K562 (cell line): ENCODE data around the gene POLK. TPM values are rescaled to one million over a fixed set of nuclear protein-coding genes. Genes with fewer than 3 reads are reported as not detected.

ENCODE experiments used
- ATF2 ChIP-seq: sonication (generic); formaldehyde crosslinking; IDR thresholded peaks from 2 replicates; pipeline ENCODE4 v1.8.1; 2022; ENCODE audit warnings: missing genetic modification reagents
- BCOR ChIP-seq: fragments of 450-650 bp; IDR thresholded peaks from 2 replicates; pipeline ENCODE4 v1.6.1; 2016
- BMI1 ChIP-seq: fragments of 150-350 bp; IDR thresholded peaks from 2 replicates; pipeline ENCODE4 v1.6.1; 2014; ENCODE audit warnings: low read length
- CEBPB ChIP-seq: fragments of 450-650 bp; IDR thresholded peaks from 2 replicates; pipeline ENCODE4 v1.6.1; 2016; ENCODE audit warnings: missing genetic modification characterization, missing compliant biosample characterization
- CREB5 ChIP-seq: fragments of 250-450 bp; sonication (Bioruptor Pico); IDR thresholded peaks from 2 replicates; pipeline ENCODE4 v1.5.0; 2020; ENCODE audit warnings: mild to moderate bottlenecking
- HDAC1 ChIP-seq, 2 experiments: fragments of 450-650 bp; IDR thresholded peaks; 2 replicates each; pipeline ENCODE4 v1.6.1; 2016 to 2017; ENCODE audit warnings: inconsistent platforms in 1 of 2, mild to moderate bottlenecking in 1 of 2, moderate library complexity in 1 of 2
- HIVEP1 ChIP-seq: fragments of 250-450 bp; sonication (Bioruptor Pico); IDR thresholded peaks from 2 replicates; pipeline ENCODE4 v1.4.0; 2020; ENCODE audit warnings: mild to moderate bottlenecking
- HNRNPUL1 ChIP-seq: fragments of 200-400 bp; formaldehyde crosslinking; IDR thresholded peaks from 2 replicates; pipeline ENCODE4 v1.6.1; 2017; ENCODE audit warnings: low read length
- ILF3 ChIP-seq: fragments of 450-650 bp; IDR thresholded peaks from 2 replicates; pipeline ENCODE4 v1.6.1; 2018; ENCODE audit warnings: antibody characterized with exemption, mild to moderate bottlenecking, moderate library complexity, borderline replicate concordance
- NBN ChIP-seq: fragments of 450-650 bp; IDR thresholded peaks from 2 replicates; pipeline ENCODE4 v1.6.1; 2016; ENCODE audit warnings: low read depth, mild to moderate bottlenecking
- PTBP1 ChIP-seq: fragments of 200-400 bp; formaldehyde crosslinking; IDR thresholded peaks from 2 replicates; pipeline ENCODE4 v1.6.1; 2017; ENCODE audit warnings: low read depth, low read length
- PURB ChIP-seq: sonication (generic); formaldehyde crosslinking; IDR thresholded peaks from 2 replicates; pipeline ENCODE4 v1.9.0; 2021; ENCODE audit warnings: low read depth, mild to moderate bottlenecking, missing genetic modification reagents
- PYGO2 ChIP-seq: fragments of 450-650 bp; IDR thresholded peaks from 2 replicates; pipeline ENCODE4 v1.6.1; 2016; ENCODE audit warnings: mild to moderate bottlenecking, missing genetic modification characterization, moderate library complexity, missing compliant biosample characterization
- SMARCC2 ChIP-seq: fragments of 450-650 bp; IDR thresholded peaks from 2 replicates; pipeline ENCODE4 v1.6.1; 2017; ENCODE audit warnings: antibody characterized with exemption, moderate library complexity, mild to moderate bottlenecking, low read depth
- SNRNP70 ChIP-seq: fragments of 200-400 bp; formaldehyde crosslinking; optimal IDR thresholded peaks from 2 replicates; pipeline ENCODE3; 2017; ENCODE audit warnings: low read depth, low read length
- TSC22D4 ChIP-seq: fragments of 450-650 bp; IDR thresholded peaks from 2 replicates; pipeline ENCODE4 v1.6.1; 2016; ENCODE audit warnings: missing genetic modification characterization, missing biosample characterization, control low read depth
- ZBTB2 ChIP-seq: fragments of 450-650 bp; IDR thresholded peaks from 2 replicates; pipeline ENCODE4 v1.6.1; 2016; ENCODE audit warnings: antibody characterized with exemption
- ZBTB5 ChIP-seq: fragments of 450-650 bp; IDR thresholded peaks from 2 replicates; pipeline ENCODE4 v1.6.1; 2017; ENCODE audit warnings: antibody characterized with exemption
- ZNF347 ChIP-seq: fragments of 450-650 bp; formaldehyde crosslinking; IDR thresholded peaks from 2 replicates; pipeline ENCODE4 v1.4.0; 2020; ENCODE audit warnings: low read depth, mild to moderate bottlenecking, moderate library complexity
- ZNF639 ChIP-seq, 2 experiments: fragments of 200-800 bp in 1 of 2; sonication (Bioruptor generic) in 1 of 2; sonication (generic) in 1 of 2; formaldehyde crosslinking in 1 of 2; IDR thresholded peaks in 1 of 2; conservative IDR thresholded peaks in 1 of 2; 2 replicates each; pipeline versions ENCODE4 v1.5.0 to v1.6.1; 2016 to 2020; ENCODE audit warnings: missing compliant biosample characterization in 1 of 2, missing genetic modification characterization in 1 of 2, missing genetic modification reagents in 1 of 2
- polyA plus RNA-seq, 8 experiments: library from polyadenylated mRNA; depleted of rRNA in 4 of 8; stranded (reverse) in 5 of 8; unstranded in 3 of 8; fragments of >200 nt; fragmentation: Nextera tagmentation in 2 of 8; fragmentation: Illumina TruSeq in 1 of 8; extraction: Ambion mirVana in 2 of 8; extraction: Trizol in 1 of 8; gene quantifications; 2 replicates each; pipeline versions ENCODE4 v1.2.1 to v1.2.3, GENCODE V29; 2011 to 2014; ENCODE audit warnings: inconsistent platforms in 1 of 8, missing spikeins in 1 of 8
- total RNA-seq, 7 experiments: library from RNA; depleted of rRNA in 6 of 7; stranded (reverse); fragments of >200 nt in 6 of 7; fragmentation: Illumina TruSeq in 2 of 7; extraction: Trizol in 2 of 7; gene quantifications; 2 replicates each; pipeline versions ENCODE4 v1.2.1 to v1.2.3, GENCODE V29; 2011 to 2021; ENCODE audit warnings: low replicate concordance in 1 of 7

POLK gene
- total and polyA plus RNA-seq, 9 of the 15 experiments (the other 6 are each of a cell fraction or from before 2014, with no cell fraction given) = 6.1 to 31.6 (median 16.5) TPM

- TF ChIP-seq SMARCC2 = 0 out of 2 replicates have a peak, but pooled peaks have one; percentile 26
- TF ChIP-seq ZNF639 (CRISPR knock-in tag; conservative IDR thresholded peaks at IDR 0.05 in 1 of 2, IDR thresholded peaks at IDR 0.05 in 1 of 2) = peak in 1 of 2 experiments; percentile 87; a peak in 2 of 4 replicates
- no peak for TF ChIP-seq ZBTB5
- peak; percentile 59; the same call in 1 of the 2 replicates for TF ChIP-seq ZBTB2
- TF ChIP-seq ZNF347 (CRISPR knock-in tag) = no peak
- TF ChIP-seq BMI1 = no peak
- no peak for TF ChIP-seq PYGO2 (tag)
- TF ChIP-seq ILF3 = no peak
- TF ChIP-seq NBN = no peak; the same call in 1 of the 2 replicates
- TF ChIP-seq CREB5 = no peak
- TF ChIP-seq TSC22D4 (tag) = no peak
- no peak for TF ChIP-seq SNRNP70
- TF ChIP-seq HDAC1 (IDR thresholded peaks at IDR 0.05) = peak in 1 of 2 experiments; percentile 25; a peak in 1 of 4 replicates
- TF ChIP-seq PURB (CRISPR knock-in tag) = no peak
- no peak for TF ChIP-seq ATF2 (CRISPR knock-in tag)
- no peak for TF ChIP-seq PTBP1
- TF ChIP-seq HIVEP1 (CRISPR knock-in tag) = peak; percentile 83; the same call in 1 of the 2 replicates
- TF ChIP-seq CEBPB (tag) = no peak
- no peak; the same call in 1 of the 2 replicates for TF ChIP-seq BCOR
- TF ChIP-seq HNRNPUL1 = no peak
These were observed at the start of gene POLK, which contains the start of gene CERT1 (continued) for GRCh38 chr5:75511435-75512382.
